HG02642 (cell line): ENCODE measurements around the gene RRBP1.

Experiments used
- ATAC-seq: cut with Tn5 transposase; IDR thresholded peaks from one replicate; pipeline ENCODE4 v1.9.1; 2021; ENCODE audit warnings: mild to moderate bottlenecking; ENCODE audit not compliant: unreplicated experiment, poor library complexity

Gene RRBP1

DNA sequence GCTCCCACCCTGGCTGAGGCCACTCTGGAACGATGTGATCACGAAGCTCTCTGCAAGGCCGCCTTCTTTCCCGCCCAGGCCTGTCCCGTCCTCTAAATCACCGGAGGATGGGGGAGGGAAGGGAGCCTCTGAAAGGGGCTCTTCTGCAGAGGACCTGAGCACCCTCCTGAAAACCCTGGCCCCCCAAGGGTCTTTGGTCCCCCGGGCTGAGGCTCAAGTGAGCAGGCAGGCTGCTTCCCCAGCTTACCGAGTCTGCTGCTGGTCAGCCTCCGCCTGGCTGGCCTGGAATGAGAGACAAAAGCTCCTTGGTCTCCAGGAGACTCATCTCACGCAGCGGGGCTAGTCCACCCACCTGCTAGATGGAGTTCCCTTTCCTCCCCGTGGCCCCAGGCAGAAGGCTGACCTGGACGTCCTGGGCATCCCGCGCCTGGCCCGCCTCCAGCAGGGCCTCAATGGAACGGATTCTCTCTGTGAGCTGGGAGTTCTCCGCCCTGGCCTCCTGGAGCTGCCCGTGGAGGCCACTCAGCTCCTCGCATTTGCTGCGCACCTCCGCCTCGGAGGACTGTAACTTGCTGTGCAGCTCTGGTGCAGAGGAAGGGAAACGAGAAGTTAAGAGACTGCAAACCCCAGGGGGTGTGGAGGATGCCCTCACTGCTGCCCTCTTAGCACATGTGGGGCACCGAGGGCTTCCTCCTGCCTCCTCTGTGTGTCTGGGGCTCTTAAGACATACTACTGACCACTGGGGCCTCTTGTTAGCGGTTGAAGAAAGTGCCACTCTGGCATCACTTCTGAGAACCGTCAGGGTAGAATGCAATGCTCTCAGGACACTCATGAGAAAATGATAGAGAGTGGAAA is 54.7 kb downstream of the RRBP1 start:
- ATAC-seq: no peak

DNA sequence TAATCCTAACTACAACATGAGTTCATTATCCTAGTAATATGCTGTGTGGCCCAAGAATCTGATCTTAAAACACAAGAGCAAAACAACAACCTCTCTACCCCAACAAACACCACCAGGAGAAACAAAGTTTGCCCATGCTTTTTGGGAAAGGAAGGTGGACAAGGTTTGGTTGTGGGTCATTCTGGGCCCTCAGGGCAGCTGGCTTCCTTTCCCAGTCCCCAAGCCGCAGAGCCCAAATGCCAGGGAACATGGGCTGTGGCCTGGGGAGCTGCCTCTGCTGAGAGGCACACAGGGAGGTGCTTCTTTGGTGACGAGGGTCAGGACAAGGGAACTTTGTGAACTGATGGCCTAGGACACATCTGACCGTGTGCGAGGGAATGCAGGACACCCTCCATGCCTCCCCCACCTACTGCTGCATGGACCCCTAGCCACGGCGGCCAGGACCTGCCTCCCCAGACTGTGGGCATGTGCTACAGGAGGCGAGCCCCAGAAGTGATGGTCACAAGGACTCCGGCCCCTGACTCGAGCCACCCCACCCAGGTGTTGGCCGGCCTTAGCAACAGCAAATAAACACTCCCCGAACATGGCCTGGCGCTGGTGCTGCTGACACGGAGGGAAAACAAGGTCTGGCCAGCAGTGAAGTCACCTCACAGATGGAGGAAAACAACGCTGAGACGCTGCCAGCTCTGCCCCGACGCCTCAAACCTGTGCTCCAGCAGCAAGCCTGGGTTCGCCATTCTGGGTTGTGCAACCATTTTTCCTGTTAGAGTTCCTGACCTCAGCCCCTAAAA is 55.6 kb downstream of the RRBP1 start:
- ATAC-seq: no peak

DNA sequence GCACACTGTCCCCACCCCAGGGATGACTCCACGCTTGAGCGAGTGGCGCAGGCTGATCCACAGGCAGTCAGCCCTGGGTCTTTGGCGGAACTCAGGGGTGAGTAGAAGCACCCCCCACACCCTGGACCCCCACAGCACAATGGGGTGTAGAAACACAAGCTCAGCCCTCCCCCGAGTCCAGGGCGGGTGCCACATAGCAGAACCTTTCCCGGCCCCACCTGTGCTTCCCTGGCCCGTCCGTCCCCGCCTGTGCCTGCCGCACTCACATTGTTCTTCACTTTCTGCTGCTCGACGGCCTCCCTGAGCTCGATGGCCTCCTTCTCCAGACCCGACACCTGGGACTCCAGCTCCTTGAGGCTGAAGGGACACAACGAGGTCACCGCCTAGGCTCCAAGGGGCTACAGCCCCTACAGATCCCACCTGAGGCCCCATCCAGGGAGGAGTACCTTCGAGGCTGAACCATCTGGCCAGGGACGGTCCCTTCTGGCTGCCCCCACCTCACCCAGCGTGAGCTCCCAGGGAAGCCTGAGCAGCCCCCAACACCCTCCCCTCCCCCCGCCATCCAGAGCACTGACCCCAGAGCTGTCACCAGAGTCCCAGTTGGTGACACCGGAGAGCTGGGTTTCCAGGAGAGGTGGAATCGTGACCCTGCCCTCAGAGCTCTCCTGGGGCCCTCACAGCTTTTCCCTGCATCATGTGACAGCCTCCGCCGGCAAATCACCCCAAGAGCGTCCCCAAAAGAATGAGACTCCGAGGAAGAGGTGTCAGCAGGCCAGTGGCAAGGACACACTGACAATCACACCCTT is 56.6 kb downstream of the RRBP1 start:
- ATAC-seq: no peak

DNA sequence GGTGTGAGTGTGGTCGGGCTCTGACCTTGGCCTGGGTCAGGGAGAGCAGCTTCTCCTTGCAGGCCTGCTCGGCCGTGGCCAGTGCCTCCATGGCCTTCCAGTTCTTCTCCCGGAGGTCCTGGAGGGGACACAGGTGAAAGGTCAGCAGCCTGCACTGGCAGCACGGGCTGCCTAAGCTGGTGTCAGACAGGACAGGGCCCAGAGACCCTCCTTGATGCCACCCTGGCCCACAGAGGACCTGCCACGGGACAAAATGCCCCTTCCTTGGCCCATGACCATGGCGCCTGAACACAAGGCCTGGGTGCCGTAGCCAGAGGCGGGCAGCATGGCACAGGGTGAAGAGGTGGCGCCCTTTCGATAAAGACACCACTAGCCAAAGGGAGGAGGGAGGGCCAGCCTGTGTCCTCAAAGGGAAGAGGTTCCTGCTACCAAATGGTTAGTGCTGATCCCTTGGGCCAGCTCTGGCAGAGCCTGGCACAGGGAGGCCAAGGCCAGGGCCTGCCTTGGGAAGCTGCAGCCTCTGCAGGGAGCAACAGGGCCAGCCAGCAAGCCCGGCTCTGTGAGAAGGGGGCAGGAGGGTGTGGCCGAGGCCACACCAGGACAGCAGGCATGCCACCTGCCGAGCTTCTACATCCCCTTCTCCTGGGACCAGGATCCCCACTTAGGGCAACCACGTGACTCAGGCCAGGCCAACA is 57.3 kb downstream of the RRBP1 start:
- no peak for ATAC-seq

DNA sequence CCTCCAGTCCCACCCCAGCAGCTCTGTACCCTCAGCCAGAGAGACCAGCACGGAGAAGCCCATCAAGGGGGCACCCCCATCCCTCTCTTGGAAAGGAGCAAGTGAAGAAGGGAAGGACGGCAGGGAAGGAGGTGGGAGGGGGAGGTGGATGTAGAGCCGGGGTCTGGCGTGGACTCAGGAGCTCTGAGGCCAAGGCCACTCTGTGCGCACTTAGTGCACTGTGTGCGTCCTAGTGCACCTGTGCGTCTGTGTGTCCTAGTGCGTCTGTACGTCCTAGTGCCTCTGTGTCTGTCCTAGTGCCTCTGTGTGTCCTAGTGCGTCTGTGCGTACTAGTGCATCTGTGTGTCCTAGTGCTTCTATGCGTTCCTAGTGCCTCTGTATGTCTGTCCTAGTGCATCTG is 58.0 kb downstream of the RRBP1 start:
- ATAC-seq: no peak

DNA sequence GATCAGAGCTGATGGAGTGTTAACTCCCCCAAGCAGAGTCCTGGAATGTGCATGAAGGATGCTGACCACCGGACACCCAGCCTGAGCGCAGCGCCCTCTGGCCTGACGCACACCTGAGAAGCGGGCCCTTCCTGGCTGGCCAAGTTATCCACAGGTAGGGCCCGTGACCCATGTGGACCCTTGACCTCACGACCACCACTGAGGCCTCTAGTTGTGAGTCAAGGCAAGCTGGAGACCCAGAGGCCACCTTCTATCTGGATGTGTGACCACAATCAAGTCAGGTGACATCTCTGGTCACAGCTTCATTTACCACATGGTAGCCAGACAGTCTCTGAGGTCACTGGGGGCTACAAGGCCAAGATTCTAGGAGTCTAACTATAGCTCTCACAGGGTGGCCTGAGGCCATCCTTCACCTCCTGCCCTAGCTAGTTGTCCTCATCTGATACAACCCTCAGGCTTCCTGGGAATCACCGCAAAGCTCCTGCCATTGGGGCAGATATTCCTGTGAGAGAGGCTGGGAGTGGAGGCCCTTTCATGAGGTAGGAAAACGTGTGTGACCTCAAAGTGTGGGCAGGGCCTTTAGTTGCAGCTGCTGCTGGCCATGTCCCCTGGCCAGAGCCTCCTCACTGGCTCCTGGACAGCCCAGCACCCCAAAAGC is 59.1 kb downstream of the RRBP1 start:
- ATAC-seq: no peak

DNA sequence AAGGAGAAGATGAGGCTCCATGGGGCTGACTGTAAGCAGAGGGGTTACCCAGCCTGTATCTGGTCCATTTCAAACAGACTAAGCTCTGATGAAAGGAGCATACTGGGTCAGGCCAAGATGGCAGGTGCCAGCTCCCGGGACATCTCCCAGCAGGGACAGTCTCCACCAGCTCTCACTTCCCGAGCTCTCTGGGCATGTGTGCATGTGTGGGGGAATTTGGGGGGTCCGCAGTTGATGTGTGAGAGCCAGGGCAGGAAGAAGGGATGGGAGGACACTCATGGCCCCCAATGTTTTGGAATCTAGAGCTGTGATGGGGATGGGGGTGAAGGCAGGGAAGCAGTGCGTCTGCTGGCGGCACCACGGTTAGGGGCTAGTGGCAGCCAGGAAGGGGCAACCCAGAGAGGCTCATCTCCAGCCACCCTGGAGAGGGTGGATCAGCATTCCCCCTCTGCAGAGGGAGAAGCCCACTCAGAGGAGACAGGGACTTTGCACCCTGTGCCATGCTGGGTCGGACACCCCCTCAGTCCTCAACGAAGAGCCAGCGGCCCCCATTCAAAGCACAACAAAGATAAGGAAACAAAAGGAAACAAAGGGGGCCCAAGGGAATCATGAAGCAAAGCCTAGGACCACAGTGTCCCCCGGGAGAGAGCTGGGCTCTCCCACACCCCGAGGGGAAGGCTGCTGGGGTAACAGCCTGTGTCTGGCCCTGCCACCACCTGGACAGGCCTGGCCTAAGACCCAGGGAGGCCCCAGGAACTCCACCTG is 59.8 kb downstream of the RRBP1 start:
- no peak for ATAC-seq

DNA sequence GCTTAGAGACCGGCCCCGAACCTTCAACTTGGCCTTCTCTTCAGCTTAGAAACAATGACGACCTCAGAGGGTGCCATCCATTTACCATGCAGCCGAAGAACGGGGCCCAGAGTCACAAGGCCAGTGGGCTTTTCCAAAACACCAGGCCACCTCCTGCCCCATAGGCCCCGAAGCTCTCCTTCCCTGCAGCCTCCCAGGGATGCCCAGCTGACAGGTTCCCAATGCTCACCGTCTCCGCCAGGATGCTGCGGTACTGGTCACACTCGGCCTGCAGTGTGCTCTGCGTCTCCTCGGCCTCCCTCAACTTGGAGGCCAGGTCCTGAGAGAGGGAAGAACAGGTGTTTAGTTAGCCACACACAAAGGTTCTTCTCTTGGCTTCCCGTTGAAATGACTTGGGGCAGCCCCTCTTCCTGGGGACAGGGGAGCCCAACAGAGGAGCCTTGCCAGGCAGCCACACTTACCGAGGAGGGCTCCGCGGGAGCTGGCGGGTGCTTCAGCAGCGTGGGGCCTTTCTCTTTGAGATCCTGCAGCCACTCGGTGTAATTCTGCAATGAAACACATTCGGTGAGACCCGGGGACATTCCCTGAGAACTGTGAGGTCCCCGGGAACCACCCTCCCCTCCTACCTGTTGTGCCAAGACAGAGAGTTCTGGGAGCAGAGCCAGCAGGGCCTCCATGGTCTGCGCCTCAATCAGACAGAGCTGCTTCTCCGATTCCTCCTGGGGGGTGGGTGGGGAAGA is 60.6 kb downstream of the RRBP1 start:
- no peak for ATAC-seq

DNA sequence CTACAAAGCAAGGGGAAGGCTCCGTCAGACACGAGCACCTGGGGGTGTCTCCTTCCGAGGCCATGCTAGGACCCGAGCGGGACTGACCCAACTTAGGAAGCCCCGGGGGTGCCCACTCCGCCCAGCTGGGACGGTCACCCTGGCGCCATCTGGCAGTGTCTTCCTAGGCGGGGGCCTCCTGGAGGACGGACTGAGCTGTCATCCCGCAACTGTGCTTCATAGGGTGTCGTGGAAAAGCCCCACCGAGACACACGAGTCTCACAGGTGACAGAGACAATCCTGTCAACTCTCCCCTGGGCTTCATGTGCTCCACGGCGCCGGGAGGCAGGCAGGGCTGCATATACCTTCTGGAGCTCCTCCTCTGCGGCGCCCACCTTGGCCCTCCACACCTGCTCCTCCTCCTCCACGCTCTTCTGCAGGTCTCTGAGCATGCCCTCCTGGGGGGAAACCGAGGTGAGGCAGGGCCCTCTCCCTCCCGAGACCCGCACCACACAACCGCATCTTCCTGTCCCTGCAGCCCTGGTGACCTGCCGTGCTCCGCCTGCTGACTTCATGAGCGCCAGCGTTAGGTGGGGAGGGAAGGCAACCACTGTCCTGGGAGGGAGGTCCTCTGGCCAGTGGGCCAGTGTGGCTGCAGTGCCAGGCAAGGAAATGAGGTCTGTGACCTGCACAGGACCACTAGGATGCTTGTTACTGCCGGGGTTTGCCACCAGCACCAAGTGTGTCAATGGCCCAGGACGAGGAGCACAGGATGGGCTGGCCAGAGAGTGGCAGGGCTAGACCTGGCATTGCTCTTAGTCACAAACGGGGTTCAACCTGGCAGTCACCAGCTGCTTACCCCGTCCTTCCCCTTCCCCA is 61.4 kb downstream of the RRBP1 start:
- no peak for ATAC-seq

DNA sequence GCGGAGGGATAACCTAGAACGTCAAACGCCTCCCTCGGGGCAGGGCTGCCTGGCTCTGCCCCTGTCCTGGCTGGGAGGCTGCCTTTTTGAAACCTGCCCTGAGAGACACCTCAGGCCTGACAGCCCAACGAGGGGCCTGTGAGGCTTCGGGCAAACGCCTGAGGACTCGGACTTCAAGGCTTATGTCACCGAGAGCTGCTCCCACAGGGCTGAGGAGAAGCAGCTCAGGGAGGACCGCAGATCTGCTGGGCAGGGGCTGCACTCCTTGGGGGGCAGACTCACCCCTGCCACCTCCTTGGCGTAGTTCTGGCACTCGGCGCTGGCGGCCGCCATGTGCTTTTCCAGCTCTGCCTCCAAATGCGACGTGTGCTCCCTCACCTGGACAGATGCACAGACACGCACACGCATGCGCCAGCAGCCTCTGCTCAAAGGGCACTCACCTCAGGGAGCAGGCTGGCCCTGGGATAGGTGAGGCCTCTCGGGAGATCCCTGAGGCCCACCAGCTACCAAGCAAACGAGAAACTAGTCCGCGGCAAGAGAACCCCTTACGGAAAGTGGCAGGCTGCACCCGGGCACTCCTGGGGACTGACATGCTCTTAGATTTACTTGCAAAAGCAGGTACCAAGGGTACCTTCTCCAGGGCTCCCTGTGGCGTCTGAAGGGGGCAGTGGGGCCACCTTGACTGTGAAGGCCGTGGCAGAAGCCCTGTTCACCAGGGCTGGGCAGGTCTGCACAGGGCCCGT is 62.5 kb downstream of the RRBP1 start:
- no peak for ATAC-seq

DNA sequence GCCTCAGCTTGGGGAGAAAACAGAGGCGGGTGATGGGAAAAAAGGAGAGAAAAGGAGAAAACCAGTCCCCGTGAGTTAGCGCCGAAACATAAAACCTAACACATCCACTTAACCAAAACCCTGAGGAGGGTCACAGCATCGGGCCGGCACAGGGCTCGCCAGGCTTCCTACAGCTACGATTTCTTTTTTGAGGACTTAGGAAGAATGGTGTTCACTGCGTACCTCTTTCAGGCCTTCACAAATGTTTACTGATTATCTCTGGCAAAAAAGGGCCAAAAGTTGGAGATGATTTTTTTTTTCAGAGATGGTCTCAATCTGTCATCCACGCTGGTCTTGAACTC is 63.4 kb downstream of the RRBP1 start:
- ATAC-seq: no peak

DNA sequence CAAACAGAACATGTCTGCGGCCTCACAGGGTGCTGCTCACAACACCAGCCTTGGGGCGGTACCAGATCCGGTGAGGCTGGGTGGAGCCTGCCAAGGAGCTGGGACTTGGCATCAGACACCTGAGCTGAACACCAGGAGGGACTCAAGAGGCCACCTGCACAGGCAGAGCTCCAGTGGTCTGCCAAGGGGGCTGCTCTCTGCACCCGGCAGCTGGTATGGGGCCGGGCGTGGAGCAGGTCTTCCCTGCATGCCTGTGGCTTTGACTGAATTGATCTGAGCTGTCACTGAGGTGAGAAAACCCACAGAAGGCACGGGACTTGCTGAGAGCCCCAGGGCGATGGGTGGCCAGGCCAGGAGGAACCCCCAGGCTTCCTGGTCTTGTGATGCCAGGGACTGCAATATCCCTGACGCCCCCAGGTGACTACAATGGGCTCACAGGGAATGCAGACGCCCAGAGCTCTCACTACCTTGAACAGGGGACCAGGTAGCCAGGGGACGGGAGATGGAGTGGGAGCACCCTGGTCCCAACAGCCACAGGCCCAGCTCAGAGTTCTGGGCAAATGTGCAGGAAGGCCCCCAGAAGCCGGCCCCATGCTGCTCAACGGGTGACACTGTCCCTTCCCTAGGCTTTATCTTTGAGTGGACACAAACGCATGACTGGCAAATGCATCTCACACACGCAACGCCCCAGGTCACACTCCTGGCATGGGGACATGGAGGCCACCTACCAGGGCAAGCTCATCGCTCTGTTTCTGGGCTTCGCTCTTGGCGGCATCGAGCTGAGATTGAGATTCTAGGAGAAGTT is 64.0 kb downstream of the RRBP1 start:
- ATAC-seq: no peak

DNA sequence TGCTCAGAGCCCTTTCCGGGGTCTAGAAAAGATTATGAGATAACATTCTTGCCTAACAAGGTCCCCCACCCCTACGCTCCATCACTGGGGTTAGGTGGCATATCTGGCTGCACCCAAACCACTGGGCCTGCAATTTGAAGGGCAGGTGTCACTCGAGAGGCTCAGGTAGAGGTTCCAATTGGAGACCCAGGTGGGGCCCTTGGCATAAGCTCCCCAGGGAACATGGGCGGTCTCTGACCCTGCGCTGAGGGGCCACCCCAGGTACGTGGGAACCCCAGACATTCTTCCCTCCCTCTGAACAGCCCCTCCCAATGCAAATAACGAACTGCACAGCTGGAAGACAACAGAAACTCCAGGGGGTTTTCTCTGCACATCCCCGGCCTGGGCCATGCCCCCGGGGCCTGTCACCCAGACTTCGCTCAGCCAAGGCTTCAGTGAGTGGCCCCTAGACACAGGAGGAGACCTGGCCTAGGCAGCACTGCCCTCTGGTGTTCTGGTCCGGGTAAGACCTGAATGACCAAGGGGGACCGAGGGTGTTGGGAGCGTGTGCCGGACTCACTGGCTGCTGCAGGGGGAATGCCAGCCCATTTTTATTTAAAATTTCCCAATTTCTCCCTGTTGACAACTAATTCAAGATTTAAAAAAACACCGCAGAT is 64.7 kb downstream of the RRBP1 start:
- ATAC-seq: no peak

DNA sequence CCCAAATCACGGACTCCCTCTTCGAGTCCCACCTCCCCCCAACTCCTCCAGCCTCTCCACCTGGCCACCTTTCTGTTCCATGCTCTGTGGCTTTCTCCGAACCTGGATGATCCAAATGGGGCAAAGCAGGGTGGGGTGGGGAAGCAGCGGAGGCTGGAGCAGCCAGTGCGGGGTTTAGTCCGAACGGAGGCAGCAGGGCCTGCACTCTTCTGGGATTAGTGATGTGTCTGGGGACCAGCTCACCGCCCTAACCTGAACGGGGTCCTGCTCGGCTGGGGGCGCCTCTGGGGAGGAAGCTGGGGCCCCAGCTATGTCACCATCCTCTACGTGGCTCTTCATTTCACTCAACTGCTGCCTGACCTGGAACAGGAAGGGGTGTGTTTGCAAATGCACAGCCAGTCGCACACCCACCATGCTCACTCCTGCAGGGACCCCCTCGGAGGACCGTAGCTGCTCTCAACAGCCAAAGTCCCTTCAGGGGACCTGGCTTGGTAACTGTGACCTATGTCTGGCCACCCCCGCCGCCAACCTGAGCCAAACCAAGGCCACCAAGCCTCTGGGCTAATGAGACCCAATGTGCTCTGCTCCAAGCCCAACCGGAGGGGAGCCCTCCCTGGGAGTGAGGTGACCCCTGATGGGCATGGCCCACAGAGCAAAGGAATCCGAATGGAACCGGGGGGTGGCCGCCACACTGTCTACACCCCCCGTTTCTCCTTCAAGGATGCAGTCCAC is 65.4 kb downstream of the RRBP1 start:
- no peak for ATAC-seq
